H9 (cell line): ENCODE measurements around the gene AGBL4. TPM values are rescaled to one million over a fixed set of nuclear protein-coding genes. Genes with fewer than 3 reads are reported as not detected.
A peak's percentile ranks its signal among the peaks of the same experiment; 100 is the strongest.

Source experiments
- DNase-seq: peaks from one replicate; pipeline ENCODE4 v3.0.0-alpha.2; 2017
- H2AFZ ChIP-seq: one replicate; pipeline ENCODE4 v1.6.1; 2013; ENCODE audit warnings: mild to moderate bottlenecking, low read length, control low read depth, moderate library complexity
- H2AK5ac ChIP-seq: 2 replicates; pipeline ENCODE4 v1.6.1; 2013; ENCODE audit warnings: low read length, control low read depth, mixed read lengths; ENCODE audit not compliant: insufficient read length
- H2BK120ac ChIP-seq: one replicate; pipeline ENCODE4 v1.6.1; 2013; ENCODE audit warnings: low read depth, mild to moderate bottlenecking, low read length, control low read depth, inconsistent platforms; ENCODE audit not compliant: poor library complexity, severe bottlenecking
- H2BK12ac ChIP-seq: 2 replicates; pipeline ENCODE4 v1.6.1; 2013; ENCODE audit warnings: low read length, control low read depth, mixed read lengths, low read depth; ENCODE audit not compliant: insufficient read length
- H2BK15ac ChIP-seq: 2 replicates; pipeline ENCODE4 v1.6.1; 2013; ENCODE audit warnings: low read depth, low read length, control low read depth
- H2BK20ac ChIP-seq: one replicate; pipeline ENCODE4 v1.6.1; 2013; ENCODE audit warnings: low read depth, mild to moderate bottlenecking, low read length, control low read depth, inconsistent platforms; ENCODE audit not compliant: poor library complexity, severe bottlenecking
- H2BK5ac ChIP-seq: 2 replicates; pipeline ENCODE4 v1.6.1; 2013; ENCODE audit warnings: low read length, control low read depth, mixed read lengths; ENCODE audit not compliant: insufficient read length
- H3K14ac ChIP-seq: 2 replicates; pipeline ENCODE4 v1.6.1; 2013; ENCODE audit warnings: low read length, control low read depth; ENCODE audit not compliant: insufficient read depth
- H3K18ac ChIP-seq: 2 replicates; pipeline ENCODE4 v1.6.1; 2013; ENCODE audit warnings: low read depth, mild to moderate bottlenecking, mixed read lengths, low read length, control low read depth; ENCODE audit not compliant: insufficient read length
- H3K23ac ChIP-seq: 2 replicates; pipeline ENCODE4 v1.6.1; 2013; ENCODE audit warnings: low read length, control low read depth, mixed read lengths, low read depth; ENCODE audit not compliant: insufficient read length
- H3K23me2 ChIP-seq: 2 replicates; pipeline ENCODE4 v1.6.1; 2013; ENCODE audit warnings: low read depth, mild to moderate bottlenecking, mixed read lengths, low read length, control low read depth; ENCODE audit not compliant: insufficient read length, poor library complexity, severe bottlenecking
- H3K27ac ChIP-seq: 2 replicates; pipeline ENCODE4 v1.5.1; 2013; ENCODE audit warnings: low read length, control low read depth, mixed read lengths, low read depth; ENCODE audit not compliant: insufficient read length
- H3K27me3 ChIP-seq: 2 replicates; pipeline ENCODE4 v1.6.1; 2013; ENCODE audit warnings: low read length, control low read depth, inconsistent platforms; ENCODE audit not compliant: insufficient read depth
- H3K4ac ChIP-seq: 2 replicates; pipeline ENCODE4 v1.6.1; 2013; ENCODE audit warnings: low read depth, mild to moderate bottlenecking, control low read depth, inconsistent platforms, low read length, moderate library complexity
- H3K4me1 ChIP-seq: 2 replicates; pipeline ENCODE4 v1.6.1; 2013; ENCODE audit warnings: low read length, control low read depth, inconsistent platforms; ENCODE audit not compliant: insufficient read depth
- H3K4me2 ChIP-seq: 2 replicates; pipeline ENCODE4 v1.6.1; 2013; ENCODE audit warnings: low read length, control low read depth, mixed read lengths; ENCODE audit not compliant: insufficient read length, insufficient read depth
- H3K56ac ChIP-seq: 2 replicates; pipeline ENCODE4 v1.6.1; 2013; ENCODE audit warnings: low read depth, mild to moderate bottlenecking, mixed read lengths, low read length, control low read depth; ENCODE audit not compliant: insufficient read length
- H3K79me1 ChIP-seq: 2 replicates; pipeline ENCODE4 v1.6.1; 2013; ENCODE audit warnings: low read depth, mild to moderate bottlenecking, moderate library complexity, low read length, control low read depth, inconsistent platforms; ENCODE audit not compliant: insufficient read depth, poor library complexity, severe bottlenecking
- H3K79me2 ChIP-seq: 2 replicates; pipeline ENCODE4 v1.6.1; 2013; ENCODE audit warnings: low read length, control low read depth, inconsistent platforms; ENCODE audit not compliant: insufficient read depth
- H3K9ac ChIP-seq: 2 replicates; pipeline ENCODE4 v1.6.1; 2013; ENCODE audit warnings: low read length, control low read depth, mixed read lengths; ENCODE audit not compliant: insufficient read length; ENCODE audit errors: extremely low read depth
- H3K9me3 ChIP-seq: one replicate; pipeline ENCODE4 v1.6.1; 2013; ENCODE audit warnings: low read depth, low read length, inconsistent platforms; ENCODE audit not compliant: control insufficient read depth
- H3T11ph ChIP-seq: one replicate; pipeline ENCODE4 v1.6.1; 2013; ENCODE audit warnings: mild to moderate bottlenecking, low read length, control low read depth, inconsistent platforms
- H4K20me1 ChIP-seq: one replicate; pipeline ENCODE4 v1.6.1; 2013; ENCODE audit not compliant: control insufficient read depth, insufficient read length, insufficient read depth
- H4K5ac ChIP-seq: 2 replicates; pipeline ENCODE4 v1.6.1; 2013; ENCODE audit warnings: low read depth, mild to moderate bottlenecking, mixed read lengths, low read length, control low read depth; ENCODE audit not compliant: insufficient read length
- H4K8ac ChIP-seq: replicated peaks from 2 replicates; pipeline ENCODE4 v1.6.1; 2013; ENCODE audit warnings: low read length, control low read depth, mixed read lengths, low read depth; ENCODE audit not compliant: insufficient read length
- H4K91ac ChIP-seq: 2 replicates; pipeline ENCODE4 v1.6.1; 2013; ENCODE audit warnings: low read depth, mild to moderate bottlenecking, moderate library complexity, mixed read lengths, low read length, control low read depth; ENCODE audit not compliant: insufficient read length
- H3K27ac Mint-ChIP-seq, 3 experiments: 2 replicates in 2 of 3; 3 replicates in 1 of 3; pipeline ENCODE4 v1.8.0; 2020 to 2021; ENCODE audit warnings: mixed read lengths in 3 of 3, mild to moderate bottlenecking in 1 of 3, moderate library complexity in 1 of 3
- H3K27me3 Mint-ChIP-seq: 2 replicates; pipeline ENCODE4 v1.8.0; 2021; ENCODE audit warnings: low read depth, mild to moderate bottlenecking, moderate library complexity, mixed read lengths
- H3K36me3 Mint-ChIP-seq, 3 experiments: 2 replicates in 2 of 3; 3 replicates in 1 of 3; pipeline ENCODE4 v1.8.0; 2020 to 2021; ENCODE audit warnings: low read depth in 3 of 3, mixed read lengths in 3 of 3; ENCODE audit not compliant: insufficient read depth in 1 of 3
- H3K4me1 Mint-ChIP-seq, 2 experiments: 2 replicates each; pipeline ENCODE4 v1.8.0; 2020; ENCODE audit warnings: mixed read lengths in 2 of 2
- H3K4me3 Mint-ChIP-seq, 2 experiments: 2 replicates in 1 of 2; 3 replicates in 1 of 2; pipeline ENCODE4 v1.8.0; 2020 to 2021; ENCODE audit warnings: mild to moderate bottlenecking in 2 of 2, mixed read lengths in 2 of 2, moderate library complexity in 1 of 2
- H3K9me3 Mint-ChIP-seq, 2 experiments: 2 replicates in 1 of 2; 3 replicates in 1 of 2; pipeline ENCODE4 v1.8.0; 2020; ENCODE audit warnings: mild to moderate bottlenecking in 2 of 2, mixed read lengths in 2 of 2, moderate library complexity in 1 of 2
- WGBS: extraction: QIAGEN DNeasy Blood & Tissue Kit; methylation state at CpG from one replicate; pipeline ENCODE4 v1.1.7; 2013; ENCODE audit warnings: missing lambda C conversion rate, low lambda C conversion rate, mixed read lengths; ENCODE audit not compliant: insufficient read length; ENCODE audit errors: extremely low coverage; 5-methylcytosine and 5-hydroxymethylcytosine counted together
- total RNA-seq: library from RNA; stranded (reverse); gene quantifications from 2 replicates; pipeline ENCODE4 v1.2.1, GENCODE V29; 2021
- TF ChIP-seq, protein P1 (sequence below): fragments of 200-600 bp; sonication (generic); conservative IDR thresholded peaks from 3 replicates; pipeline ENCODE4 v1.8.0; 2021; ENCODE audit warnings: antibody characterized with exemption, mild to moderate bottlenecking

AGBL4 gene
- total RNA-seq, 1 experiment from 2014 or later = not detected

DNA sequence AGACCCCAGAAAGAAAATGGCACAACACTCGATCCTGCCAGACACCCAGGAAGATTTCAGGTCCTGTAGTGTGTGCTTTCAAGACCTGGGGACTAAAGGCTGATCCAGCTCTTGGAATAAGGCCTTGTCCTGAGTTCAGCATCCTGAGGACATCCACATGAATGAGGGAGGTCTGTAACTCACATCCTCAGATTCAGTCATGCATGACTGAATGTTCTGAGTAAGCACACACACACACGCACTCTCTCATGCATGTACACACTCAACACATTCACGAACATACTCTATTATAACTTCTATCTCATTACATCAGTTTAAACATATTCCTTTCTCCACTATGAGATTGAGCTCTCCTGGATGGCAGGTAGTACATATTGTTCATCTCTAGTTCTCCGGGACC lies 973.7 kb downstream of the AGBL4 start:
- H3K4me2 ChIP-seq = no peak overlapping the region
- H3T11ph ChIP-seq = no peak overlapping the region
- H3K4ac ChIP-seq = no peak overlapping the region
- Mint-ChIP-seq H3K27me3 (no peaks in the 10 kb centered on the region; the same call in none of the 2 replicates), H3K4me1 (no peaks in the 10 kb centered on the region), H3K36me3 (peaks cover 0 to 38% (median 3%) of the 10 kb centered on the region in 3 experiments; a peak in 5 of 7 replicates), H3K9me3 (peaks cover 75 to 78% of the 10 kb centered on the region in 2 experiments), H3K4me3 (no peak overlapping the region), H3K27ac (no peak overlapping the region)
- H3K14ac ChIP-seq = no peak overlapping the region
- H3K18ac ChIP-seq = no peak overlapping the region
- no peak overlapping the region for H2BK15ac ChIP-seq
- peak overlapping the region; percentile 83 for H4K5ac ChIP-seq
- H2BK12ac ChIP-seq = no peak overlapping the region
- peaks cover 44% of the 10 kb centered on the region for H3K9me3 ChIP-seq
- H2AK5ac ChIP-seq = no peak overlapping the region
- no peak overlapping the region for H3K9ac ChIP-seq
- no peaks in the 10 kb centered on the region for H3K4me1 ChIP-seq
- no peak overlapping the region for H3K23ac ChIP-seq
- H3K79me1 ChIP-seq = no peaks in the 10 kb centered on the region
- 100% methylated on average over 2 of the region's 4 CpGs for WGBS
- no peaks in the 10 kb centered on the region for H3K27me3 ChIP-seq
- no peak overlapping the region for H2AFZ ChIP-seq
- H3K56ac ChIP-seq = no peak overlapping the region
- no peak overlapping the region for H4K8ac ChIP-seq
- H4K91ac ChIP-seq = no peak overlapping the region
- H2BK5ac ChIP-seq = no peak overlapping the region
- no peak overlapping the region for H3K27ac ChIP-seq
- H3K79me2 ChIP-seq = no peaks in the 10 kb centered on the region
- TF ChIP-seq, protein P1, sequence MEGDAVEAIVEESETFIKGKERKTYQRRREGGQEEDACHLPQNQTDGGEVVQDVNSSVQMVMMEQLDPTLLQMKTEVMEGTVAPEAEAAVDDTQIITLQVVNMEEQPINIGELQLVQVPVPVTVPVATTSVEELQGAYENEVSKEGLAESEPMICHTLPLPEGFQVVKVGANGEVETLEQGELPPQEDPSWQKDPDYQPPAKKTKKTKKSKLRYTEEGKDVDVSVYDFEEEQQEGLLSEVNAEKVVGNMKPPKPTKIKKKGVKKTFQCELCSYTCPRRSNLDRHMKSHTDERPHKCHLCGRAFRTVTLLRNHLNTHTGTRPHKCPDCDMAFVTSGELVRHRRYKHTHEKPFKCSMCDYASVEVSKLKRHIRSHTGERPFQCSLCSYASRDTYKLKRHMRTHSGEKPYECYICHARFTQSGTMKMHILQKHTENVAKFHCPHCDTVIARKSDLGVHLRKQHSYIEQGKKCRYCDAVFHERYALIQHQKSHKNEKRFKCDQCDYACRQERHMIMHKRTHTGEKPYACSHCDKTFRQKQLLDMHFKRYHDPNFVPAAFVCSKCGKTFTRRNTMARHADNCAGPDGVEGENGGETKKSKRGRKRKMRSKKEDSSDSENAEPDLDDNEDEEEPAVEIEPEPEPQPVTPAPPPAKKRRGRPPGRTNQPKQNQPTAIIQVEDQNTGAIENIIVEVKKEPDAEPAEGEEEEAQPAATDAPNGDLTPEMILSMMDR = no peak
- H4K20me1 ChIP-seq = no peaks in the 10 kb centered on the region
- no peak for DNase-seq
- H3K23me2 ChIP-seq = no peaks in the 10 kb centered on the region
- H2BK20ac ChIP-seq = no peak overlapping the region
- no peak overlapping the region for H2BK120ac ChIP-seq
